CD14-positive monocyte (primary cell): ENCODE results near the gene NUTM2G. TPM values are rescaled to one million over a fixed set of nuclear protein-coding genes. Genes with fewer than 3 reads are reported as not detected.

ENCODE experiments used
- polyA plus RNA-seq, 3 donors: library from polyadenylated mRNA; depleted of rRNA in 1 of 3; unstranded in 2 of 3; stranded (reverse) in 1 of 3; fragments of 300-500 nt in 2 of 3; fragments of >200 nt in 1 of 3; fragmentation: Illumina TruSeq in 2 of 3; gene quantifications; 1 replicate in 2 of 3; 2 replicates in 1 of 3; pipeline ENCODE4 v1.2.3, GENCODE V29; 2012 to 2021

Gene NUTM2G
- polyA plus RNA-seq, 3 donors = not detected

Other genes starting within 250 kb of the NUTM2G start
- gene ZNF510, start 150.8 kb upstream of the NUTM2G start, polyA plus RNA-seq = 1 to 10 TPM; 1.3 to 4.9 (median 1.5) TPM
- 1 to 10 TPM; 1.1 to 1.3 (median 1.1) TPM for gene ZNF782, start 74.3 kb upstream of the NUTM2G start, polyA plus RNA-seq
- gene CTSV, start 110.3 kb downstream of the NUTM2G start, polyA plus RNA-seq = under 1 TPM in 1 of 3 donors, not detected in 2; 0.04 TPM